HG02678 (cell line): Measurements from ENCODE around the gene ABCC6.

Experiments
- ATAC-seq: cut with Tn5 transposase; IDR thresholded peaks from one replicate; pipeline ENCODE4 v1.9.1; 2021; ENCODE audit warnings: mild to moderate bottlenecking, moderate library complexity; ENCODE audit not compliant: unreplicated experiment

The ABCC6 gene

DNA sequence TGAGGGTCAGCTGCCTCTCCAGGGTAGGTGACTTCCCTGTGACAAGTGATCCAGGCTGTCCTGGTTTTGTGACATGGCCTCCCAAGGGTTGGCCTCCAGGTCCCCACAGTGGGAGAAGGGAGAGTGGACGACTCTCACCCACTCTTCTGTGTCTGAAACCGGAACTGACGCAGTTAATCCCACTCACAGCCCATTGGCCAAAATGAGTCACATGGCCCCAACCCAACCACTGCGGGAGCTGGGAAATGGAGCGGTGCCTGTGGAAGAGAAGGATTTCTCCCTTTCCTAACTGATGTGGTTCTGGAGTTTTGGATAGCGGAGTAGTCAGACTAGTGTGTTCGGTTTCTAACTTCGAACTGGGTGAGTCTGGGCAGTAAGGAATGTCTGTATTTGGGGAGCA is 79.4 kb downstream of the ABCC6 start:
- no peak for ATAC-seq

GRCh38 chr16:16143038-16143763 is 80.1 kb downstream of the ABCC6 start:
- ATAC-seq, result no peak

GRCh38 chr16:16141784-16142396 is 81.4 kb downstream of the ABCC6 start:
- ATAC-seq, result no peak

DNA sequence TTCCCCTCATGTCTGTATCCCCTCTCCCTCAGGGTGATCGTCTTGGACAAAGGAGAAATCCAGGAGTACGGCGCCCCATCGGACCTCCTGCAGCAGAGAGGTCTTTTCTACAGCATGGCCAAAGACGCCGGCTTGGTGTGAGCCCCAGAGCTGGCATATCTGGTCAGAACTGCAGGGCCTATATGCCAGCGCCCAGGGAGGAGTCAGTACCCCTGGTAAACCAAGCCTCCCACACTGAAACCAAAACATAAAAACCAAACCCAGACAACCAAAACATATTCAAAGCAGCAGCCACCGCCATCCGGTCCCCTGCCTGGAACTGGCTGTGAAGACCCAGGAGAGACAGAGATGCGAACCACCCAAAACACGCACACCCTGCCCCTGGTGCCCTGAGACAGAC is 82.2 kb downstream of the ABCC6 start:
- no peak for ATAC-seq

- no peak for ATAC-seq
These were observed 82.8 kb downstream of the ABCC6 start for GRCh38 chr16:16140537-16140936.

DNA sequence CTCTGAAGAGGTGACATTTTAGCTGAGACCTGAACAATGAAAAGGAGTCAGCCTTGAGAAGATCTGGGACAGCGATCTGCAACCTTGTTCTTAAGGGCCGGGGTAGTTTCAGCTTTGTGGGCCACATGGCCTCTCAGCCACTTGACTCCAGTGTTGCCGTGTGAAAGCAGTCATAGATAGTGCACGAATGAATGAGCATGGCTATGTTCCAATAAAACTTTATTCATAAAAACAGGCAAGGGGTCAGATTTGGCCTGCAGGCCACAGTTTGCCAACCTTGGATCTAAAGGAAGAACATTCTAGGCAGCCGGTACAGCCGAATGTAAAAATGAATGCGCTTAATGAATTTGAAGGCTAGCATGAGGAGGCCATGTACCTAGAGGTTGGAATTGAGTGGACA is 83.5 kb downstream of the ABCC6 start:
- no peak for ATAC-seq

- ATAC-seq, result no peak
These were observed 84.2 kb downstream of the ABCC6 start for GRCh38 chr16:16139061-16139460.

DNA sequence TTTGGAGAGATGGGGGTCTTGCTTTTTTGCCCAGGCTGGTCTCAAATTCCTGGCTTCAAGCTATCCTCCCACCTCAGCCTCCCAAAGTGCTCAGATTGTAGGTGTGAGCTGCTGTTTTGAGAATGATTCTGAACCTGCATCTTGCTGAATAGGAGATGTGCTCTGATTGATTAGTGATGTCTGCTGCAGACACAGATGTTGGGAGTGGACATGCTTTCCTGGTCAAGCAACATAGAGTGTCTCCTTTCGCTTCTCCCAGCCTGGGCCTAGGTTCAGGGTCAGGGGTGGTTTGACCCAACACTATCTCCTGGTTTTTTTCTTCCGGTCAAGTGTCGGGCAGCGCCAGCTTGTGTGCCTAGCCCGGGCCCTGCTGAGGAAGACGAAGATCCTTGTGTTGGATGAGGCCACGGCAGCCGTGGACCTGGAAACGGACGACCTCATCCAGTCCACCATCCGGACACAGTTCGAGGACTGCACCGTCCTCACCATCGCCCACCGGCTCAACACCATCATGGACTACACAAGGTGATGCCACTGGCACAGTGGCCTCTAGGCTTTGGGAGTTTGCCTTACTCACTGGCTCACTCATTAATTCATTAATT is 85.2 kb downstream of the ABCC6 start:
- ATAC-seq, result no peak

DNA sequence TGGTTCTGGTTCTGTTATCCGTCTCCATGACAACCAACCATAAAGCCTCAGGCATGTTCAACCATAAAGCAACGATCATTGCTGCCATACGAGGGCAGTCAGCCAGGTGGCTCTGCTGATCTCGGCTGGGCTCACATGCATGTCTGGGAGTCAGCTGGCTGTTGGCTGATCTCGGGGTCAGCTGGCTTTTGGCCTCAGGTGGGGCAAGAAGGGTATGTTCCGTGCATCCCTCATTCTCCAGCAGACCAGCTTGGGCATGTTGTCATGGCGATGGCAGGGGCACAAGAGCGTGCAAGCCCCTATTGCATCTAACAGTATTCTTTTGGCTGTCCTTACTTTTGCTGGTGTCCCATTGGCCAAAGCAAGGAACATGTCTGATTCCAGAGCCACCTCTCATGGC is 86.2 kb downstream of the ABCC6 start:
- ATAC-seq, result no peak

GRCh38 chr16:16136588-16136987 is 86.7 kb downstream of the ABCC6 start:
- ATAC-seq, result no peak

DNA sequence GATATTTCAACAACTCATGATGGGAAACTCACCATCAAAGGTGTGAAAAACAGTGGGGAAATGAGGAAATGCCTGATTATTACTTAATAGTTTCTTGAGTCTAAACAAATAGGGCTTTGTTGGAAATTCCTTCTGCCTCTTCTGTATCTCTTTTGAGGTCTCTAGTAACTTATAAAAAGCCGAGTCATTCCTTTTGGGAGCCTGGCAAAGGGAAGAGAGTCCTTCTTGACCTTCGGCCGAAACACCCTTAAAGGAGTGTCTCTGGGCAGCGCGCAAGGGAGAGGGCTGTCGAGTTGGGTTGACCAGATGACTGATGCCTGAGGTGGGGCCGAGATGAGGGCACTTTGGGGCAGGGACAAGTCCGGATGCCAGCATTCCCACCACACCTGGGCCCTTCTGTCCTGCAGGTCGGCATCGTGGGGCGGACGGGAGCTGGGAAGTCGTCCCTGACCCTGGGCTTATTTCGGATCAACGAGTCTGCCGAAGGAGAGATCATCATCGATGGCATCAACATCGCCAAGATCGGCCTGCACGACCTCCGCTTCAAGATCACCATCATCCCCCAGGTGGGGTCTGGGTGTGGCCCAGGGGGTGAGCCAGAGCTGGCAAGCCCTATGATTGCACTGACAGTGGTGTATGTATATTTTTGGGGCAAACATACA is 89.2 kb downstream of the ABCC6 start:
- ATAC-seq, result no peak

DNA sequence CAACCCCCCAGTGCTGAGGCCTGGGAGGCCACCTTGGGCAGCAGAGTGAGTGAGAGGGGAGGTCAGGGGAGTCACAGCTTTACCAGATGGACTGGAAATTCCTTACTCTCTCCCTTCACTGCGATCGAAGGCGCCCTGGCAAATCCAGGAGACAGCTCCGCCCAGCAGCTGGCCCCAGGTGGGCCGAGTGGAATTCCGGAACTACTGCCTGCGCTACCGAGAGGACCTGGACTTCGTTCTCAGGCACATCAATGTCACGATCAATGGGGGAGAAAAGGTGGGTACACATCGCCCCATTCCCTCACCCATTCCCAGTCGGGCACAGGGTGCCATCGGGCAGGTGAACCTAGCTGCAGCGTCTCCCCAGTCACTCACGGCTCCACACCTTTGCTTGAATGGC is 91.6 kb downstream of the ABCC6 start:
- no peak for ATAC-seq

- ATAC-seq, result no peak
These were observed 92.1 kb downstream of the ABCC6 start for GRCh38 chr16:16131204-16131603.

DNA sequence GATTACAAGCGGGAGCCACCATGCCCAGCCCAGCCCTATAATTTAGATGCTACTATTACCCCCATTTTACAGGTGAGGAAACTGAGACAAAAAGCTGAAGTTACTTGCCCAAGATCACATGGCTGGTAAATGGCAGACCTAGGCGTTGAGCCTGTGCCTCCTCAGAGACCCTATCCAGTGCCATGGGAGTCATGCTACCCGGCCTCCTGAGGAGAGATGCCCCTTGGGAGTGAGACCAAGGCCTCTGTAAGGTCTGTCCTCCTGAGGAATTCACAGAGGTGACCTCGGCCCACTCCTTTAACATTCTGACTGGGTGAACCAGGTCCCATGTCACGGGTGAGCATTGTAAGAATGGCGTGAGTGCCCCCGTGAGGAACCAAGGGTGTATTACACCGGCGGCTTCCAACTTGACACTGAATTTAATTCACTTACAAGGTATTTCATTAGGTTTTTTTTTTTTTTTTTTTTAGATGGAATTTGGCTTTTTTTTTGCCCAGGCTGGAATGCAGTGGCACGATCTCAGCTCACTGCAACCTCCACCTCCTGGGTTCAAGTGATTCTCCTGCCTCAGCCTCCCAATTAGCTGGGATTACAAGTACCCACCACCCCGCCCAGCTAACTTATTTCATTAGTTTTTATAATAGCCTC is 95.7 kb downstream of the ABCC6 start:
- ATAC-seq, result peak; percentile 58

- ATAC-seq, result no peak
These were observed 96.4 kb downstream of the ABCC6 start for GRCh38 chr16:16126896-16127295.

DNA sequence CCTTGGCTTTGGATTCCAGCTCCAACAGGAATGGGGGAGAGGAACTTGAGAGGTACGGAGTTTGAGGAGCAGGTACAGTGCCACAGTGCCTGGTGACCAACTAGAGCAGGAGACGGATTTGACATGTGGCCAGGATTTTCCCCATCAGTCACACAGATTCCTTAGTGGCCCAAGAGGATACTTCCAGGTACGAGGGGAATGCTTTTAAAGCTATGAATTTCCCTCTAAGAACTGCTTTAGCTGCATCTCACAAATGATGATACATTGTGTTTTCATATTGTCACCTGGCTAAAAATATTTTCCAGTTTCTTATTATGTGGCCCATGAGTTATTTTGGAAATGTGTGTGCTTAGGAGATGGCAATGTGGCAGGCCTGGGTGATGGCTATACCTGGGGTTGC is 98.3 kb downstream of the ABCC6 start:
- ATAC-seq, result no peak

- ATAC-seq, result no peak
These were observed 98.9 kb downstream of the ABCC6 start for GRCh38 chr16:16124438-16124837.

- no peak for ATAC-seq
These were observed 101.0 kb downstream of the ABCC6 start for GRCh38 chr16:16122264-16122663.

- ATAC-seq, result no peak
These were observed 102.0 kb downstream of the ABCC6 start for GRCh38 chr16:16121185-16121727.

DNA sequence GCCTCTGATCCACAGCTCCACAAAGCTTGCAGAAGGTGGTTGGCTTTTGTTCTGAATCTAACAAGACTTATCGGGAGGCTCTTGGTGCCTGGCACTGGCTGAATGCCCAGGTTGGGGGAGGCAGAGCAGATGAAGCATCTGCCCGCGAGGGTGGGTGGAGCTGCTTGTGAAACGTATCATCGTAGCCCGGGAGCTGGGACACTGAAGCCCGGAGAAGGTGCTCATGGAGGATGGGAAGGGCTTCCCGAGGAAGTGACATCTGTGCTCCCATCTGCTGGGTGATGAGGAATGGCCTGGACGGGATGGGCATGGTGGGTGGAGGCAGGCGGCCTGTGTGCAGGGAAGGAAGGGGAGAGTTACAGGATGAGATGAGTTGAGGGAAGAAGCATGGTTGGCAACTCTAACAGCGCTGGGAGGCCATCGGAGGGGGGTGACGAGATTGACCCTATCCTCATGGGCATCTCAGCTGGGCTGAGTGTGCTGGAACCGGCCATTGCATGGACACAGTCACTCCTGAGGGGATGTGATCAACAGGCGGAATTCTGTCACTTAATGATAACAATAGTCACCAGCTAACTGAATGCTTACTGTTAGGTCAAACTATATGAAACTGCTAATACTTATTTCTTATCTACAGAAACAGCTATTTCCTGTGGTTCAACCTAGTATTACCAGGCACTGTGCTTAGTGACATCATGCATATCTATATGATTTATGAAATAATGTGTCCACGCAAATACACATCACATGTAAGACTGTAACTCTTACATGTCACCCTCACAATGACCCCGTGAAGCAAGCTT is 102.7 kb downstream of the ABCC6 start:
- no peak for ATAC-seq
